ENCODE measurements around the gene RRP15.

GRCh38 chr1:218362418-218363076, 77.5 kb downstream of the RRP15 start:
- no peak for TF ChIP-seq TAF1 (IDR thresholded peaks at IDR 0.05; ENCODE audit: borderline replicate concordance, insufficient read depth, low read length)
- TF ChIP-seq POLR2AphosphoS5 (IDR thresholded peaks at IDR 0.05; ENCODE audit: low read depth, low read length) = no peak
- no peak for TF ChIP-seq REST (IDR thresholded peaks at IDR 0.05; ENCODE audit: insufficient read depth in 1 of 2, low read depth in 2 of 2, low read length in 2 of 2)
- no peak for TF ChIP-seq SIN3A (IDR thresholded peaks at IDR 0.05; ENCODE audit: borderline replicate concordance, insufficient read depth, low read length)

Data from PFSK-1 (cell line).